ENCODE measurements around the gene CLPSL2. TPM values are rescaled to one million over a fixed set of nuclear protein-coding genes. Genes with fewer than 3 reads are reported as not detected.

CLPSL2 gene
- not detected in 2 replicates for total RNA-seq

GRCh38 chr6:35776364-35777215 is at the start of gene CLPSL2:
TSS of gene CLPSL2 (plus strand) at chr6:35776598. CDS start at chr6:35776619, 21 bp downstream.

GRCh38 chr6:35736982-35737412 is 39.4 kb upstream of the CLPSL2 start, which contains the start of gene ARMC12:
TSS of gene ARMC12 (plus strand) at chr6:35737032. CDS start at chr6:35737109, 77 bp downstream.

GRCh38 chr6:35780719-35781118 is 4.3 kb downstream of the CLPSL2 start, which contains the start of gene CLPSL1:
TSS of gene CLPSL1 (plus strand) at chr6:35781019. CDS start at chr6:35781111, 92 bp downstream.

GRCh38 chr6:35804996-35805736 is 28.8 kb downstream of the CLPSL2 start, which contains the start of gene LHFPL5:
TSS of gene LHFPL5 (plus strand) at chr6:35805352. CDS start at chr6:35805671, 319 bp downstream.

Other genes starting within 250 kb of the CLPSL2 start
- 224 and 237 TPM in 2 replicates for gene FKBP5, start 87.7 kb upstream of the CLPSL2 start, total RNA-seq
- 0.15 TPM in 1 of 2 replicates, not detected in the other for gene ARMC12, start 39.6 kb upstream of the CLPSL2 start, total RNA-seq
- not detected in 2 replicates for gene CLPSL1, start 4.4 kb downstream of the CLPSL2 start, total RNA-seq
- gene CLPS, start 20.7 kb downstream of the CLPSL2 start, total RNA-seq: not detected in 2 replicates
- gene LHFPL5, start 28.8 kb downstream of the CLPSL2 start, total RNA-seq: not detected in 2 replicates
- 22.0 and 26.3 TPM in 2 replicates for gene SRPK1, start 144.5 kb downstream of the CLPSL2 start, total RNA-seq
- gene SLC26A8, start 248.0 kb downstream of the CLPSL2 start, total RNA-seq: 0.06 TPM in 1 of 2 replicates, not detected in the other